T1000 (cell line): ENCODE data around the gene NRROS.

Source experiments
- DNase-seq: peaks from one replicate; lab custom pipeline; 2025; ENCODE audit warnings: mixed read lengths; lab: John Stamatoyannopoulos, UW

The NRROS gene

DNA sequence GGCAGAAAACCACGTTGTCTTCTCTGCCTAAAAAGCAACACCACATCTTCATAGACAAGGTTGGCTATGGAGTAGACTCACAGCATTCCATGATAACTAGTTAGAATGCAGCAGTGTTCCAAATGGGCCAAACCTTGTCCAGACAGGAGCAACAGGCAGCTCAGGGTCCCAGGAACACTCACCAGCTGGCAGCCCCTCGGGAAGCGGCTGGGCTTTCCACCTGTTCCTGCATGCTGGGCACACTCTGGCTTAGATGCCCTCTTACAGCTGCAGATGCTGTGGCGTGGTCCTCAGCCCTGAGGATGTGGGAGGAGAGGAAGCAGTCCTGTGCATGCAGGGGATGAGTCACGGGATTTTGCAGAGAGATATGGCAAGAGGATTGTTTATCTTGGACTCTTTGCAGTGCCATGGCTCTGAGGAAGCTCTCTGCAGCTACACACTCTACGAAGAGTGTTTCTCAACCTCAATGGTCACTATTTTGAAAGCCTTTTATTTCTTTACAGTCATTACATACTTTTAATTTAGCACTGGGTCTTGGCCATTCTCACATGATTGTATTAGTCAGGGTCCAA is 11.3 kb downstream of the NRROS start:
- no peak for DNase-seq

- DNase-seq = no peak
These were observed 12.3 kb downstream of the NRROS start for GRCh38 chr3:196651819-196652218.

- DNase-seq = no peak
These were observed 13.7 kb downstream of the NRROS start for GRCh38 chr3:196652961-196653795.

GRCh38 chr3:196654006-196654734 is 14.7 kb downstream of the NRROS start:
- DNase-seq = no peak

GRCh38 chr3:196654735-196655090 is 15.2 kb downstream of the NRROS start:
- no peak for DNase-seq

DNA sequence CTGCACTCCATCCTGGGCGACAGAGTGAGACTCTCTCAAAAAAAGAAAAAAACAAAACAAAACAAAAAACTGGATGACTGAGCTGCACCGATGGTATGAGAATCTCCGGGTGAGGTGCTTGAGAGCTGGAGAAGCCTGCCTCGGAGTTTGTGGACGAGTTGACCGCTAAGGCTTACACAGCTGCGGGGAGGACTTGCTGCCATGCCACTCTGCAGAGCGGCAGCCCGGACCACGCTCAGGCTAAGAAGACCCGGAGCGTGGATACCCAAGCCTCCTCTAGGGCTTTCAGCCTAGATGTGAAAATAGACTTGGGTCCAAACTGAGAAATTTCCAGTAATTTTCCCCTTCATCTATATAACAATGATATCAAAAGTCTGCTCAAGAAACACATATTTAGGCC is 16.0 kb downstream of the NRROS start:
- no peak for DNase-seq

- no peak for DNase-seq
These were observed 16.7 kb downstream of the NRROS start for GRCh38 chr3:196656213-196656612.

GRCh38 chr3:196659901-196660351 is 20.4 kb downstream of the NRROS start:
- DNase-seq = no peak

DNA sequence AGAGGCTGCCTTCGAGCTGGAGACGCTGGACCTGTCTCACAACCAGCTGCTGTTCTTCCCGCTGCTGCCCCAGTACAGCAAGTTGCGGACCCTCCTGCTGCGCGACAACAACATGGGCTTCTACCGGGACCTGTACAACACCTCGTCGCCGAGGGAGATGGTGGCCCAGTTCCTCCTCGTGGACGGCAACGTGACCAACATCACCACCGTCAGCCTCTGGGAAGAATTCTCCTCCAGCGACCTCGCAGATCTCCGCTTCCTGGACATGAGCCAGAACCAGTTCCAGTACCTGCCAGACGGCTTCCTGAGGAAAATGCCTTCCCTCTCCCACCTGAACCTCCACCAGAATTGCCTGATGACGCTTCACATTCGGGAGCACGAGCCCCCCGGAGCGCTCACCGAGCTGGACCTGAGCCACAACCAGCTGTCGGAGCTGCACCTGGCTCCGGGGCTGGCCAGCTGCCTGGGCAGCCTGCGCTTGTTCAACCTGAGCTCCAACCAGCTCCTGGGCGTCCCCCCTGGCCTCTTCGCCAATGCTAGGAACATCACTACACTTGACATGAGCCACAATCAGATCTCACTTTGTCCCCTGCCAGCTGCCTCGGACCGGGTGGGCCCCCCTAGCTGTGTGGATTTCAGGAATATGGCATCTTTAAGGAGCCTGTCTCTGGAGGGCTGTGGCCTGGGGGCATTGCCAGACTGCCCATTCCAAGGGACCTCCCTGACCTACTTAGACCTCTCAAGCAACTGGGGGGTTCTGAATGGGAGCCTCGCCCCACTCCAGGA is 21.1 kb downstream of the NRROS start:
- DNase-seq = no peak

GRCh38 chr3:196661400-196661799 is 21.9 kb downstream of the NRROS start:
- no peak for DNase-seq

- DNase-seq = no peak
These were observed 22.5 kb downstream of the NRROS start for GRCh38 chr3:196662033-196662432.

DNA sequence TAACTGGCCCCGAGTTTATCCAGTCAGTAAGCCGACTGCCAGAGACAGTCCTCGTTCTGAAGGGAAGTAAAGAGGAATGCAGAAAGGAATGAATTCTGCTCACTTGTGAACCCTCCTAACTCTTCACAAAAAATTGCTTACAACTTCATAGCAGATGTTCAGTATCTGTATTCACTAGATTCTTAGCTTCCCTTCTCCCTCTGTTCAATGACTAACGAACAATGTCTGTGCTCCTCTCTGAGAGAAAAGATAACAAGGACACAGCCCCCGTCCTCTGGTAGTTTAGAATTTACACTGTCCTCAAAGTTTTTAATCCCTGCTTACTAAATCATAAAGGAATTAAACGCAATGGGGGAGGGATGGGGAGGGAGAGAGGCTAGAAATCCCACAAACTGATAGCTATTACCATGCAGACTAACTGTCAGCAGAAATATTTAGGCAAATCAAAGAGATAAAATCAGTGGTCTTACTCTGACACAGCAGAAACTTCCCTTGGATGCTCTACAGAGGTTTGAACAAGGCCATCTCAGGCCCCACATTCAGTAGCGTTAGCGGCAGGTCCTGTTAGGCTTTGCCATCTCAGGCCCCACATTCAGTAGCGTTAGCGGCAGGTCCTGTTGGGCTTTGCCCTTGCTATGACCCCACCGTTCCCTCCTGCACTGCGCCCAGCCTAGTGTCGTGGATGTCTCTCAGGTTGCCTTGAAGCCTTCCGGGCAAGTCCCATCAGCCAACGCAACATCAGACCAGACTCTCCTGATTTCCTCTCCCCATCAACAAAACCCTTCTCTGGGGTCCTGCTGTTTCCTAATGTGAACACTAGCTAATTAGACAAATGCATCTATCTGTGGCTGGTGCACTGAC is 23.4 kb downstream of the NRROS start:
- DNase-seq = no peak

- no peak for DNase-seq
These were observed 26.7 kb downstream of the NRROS start for GRCh38 chr3:196666001-196666867.

DNA sequence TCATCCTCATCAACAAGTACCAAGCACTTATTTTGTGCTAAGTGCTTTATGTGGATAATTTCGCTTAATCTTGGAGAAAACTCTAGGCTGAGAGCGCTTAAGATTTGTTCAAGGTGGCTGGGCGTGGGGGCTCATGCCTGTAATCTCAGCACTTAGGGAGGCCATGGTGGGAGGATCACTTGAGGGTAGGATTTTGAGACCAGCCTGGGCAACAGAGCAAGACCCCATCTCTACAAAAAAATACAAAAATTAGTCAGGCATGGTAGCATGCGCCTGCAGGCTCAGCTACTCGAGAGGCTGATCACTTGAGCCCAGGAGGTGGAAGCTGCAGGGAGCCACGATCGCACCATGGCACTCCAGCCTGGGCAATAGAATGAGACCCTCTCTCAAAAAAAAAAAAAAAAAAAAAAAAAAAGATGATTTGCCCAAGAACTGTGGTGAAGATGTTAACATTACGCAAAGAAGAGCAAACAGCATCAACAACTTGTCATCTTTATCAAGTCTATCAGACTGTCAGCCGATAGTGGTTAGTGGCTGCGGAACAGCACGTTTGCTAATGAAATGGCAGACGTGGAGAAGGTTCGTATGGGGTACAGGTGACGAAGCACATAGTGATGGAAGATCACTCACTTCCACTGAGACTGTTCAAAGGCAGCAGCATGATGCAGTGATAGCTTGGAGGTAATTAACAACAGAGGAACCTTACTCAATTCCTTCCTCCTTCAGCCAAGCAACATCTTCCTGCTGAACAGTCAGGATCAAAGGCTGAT is 27.7 kb downstream of the NRROS start:
- DNase-seq = no peak

DNA sequence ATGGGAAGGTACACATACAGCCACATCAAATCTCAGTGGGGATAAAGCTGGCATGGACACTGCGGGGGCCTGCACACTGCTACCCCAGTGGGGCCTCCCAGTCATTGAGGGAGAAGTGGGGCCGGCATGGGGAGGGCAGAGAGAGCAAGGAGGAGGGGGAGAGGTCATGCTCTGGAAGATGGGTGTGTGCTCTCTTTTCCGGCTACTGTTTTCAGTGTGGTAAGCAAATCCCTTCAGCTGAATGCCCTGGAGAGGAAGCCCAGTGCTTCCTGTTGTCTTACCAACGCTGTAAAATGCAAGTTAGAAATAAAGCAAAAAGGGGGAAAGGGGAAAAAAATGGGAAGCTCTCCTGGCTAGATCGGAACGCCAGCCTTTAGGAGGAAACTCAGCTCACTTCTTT is 30.8 kb downstream of the NRROS start:
- DNase-seq = no peak

GRCh38 chr3:196673632-196674031 is 34.1 kb downstream of the NRROS start:
- DNase-seq = no peak

DNA sequence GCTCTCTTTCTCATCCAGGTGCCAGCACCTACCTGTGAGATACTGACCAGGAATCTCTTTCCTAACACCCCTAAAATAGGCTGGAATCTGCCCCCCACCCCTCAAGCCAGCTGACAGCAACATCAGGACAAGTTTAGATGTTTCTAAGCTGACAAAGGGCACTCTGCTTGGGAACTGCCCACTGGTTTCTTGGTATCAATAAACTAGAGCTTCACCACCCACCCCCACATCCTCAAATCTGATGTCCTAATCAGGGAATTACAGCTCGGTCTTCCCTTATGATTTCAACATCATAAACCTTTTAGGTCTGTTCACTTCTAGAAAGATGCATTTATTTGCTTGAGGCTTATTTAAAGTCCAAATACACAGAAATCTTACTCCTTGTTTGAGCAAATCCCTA is 37.9 kb downstream of the NRROS start:
- DNase-seq = no peak

DNA sequence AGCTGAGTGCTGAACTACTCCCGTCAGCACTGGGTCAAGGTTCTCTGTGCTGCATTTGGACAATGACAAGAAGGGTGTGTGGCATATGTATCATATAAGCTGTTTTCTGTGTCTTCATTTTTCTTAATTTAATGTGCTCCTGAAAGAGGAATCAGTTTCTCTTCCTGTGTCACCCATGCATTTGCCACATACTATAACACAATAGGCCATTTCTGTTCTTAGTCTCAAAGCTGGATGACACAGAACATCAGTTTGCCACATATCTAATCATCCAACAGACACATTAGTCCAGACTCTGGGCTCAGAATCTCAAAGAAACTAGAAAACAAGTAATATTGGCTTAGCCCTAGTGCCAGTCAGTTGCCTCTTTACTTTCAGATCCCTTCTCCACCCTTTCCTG is 38.4 kb downstream of the NRROS start:
- no peak for DNase-seq

GRCh38 chr3:196684548-196685407 is 45.3 kb downstream of the NRROS start:
- DNase-seq = no peak
